OCI-LY1 (cell line): ENCODE measurements around the gene IL4R.

Experiments
- EZH2 ChIP-seq: fragments of 200-600 bp; sonication (generic), shearing (Covaris generic); IDR thresholded peaks from 2 replicates; pipeline ENCODE4 v1.8.0; 2017; ENCODE audit warnings: borderline replicate concordance, mixed run types, mild to moderate bottlenecking, antibody characterized with exemption, low read length, moderate library complexity, mixed read lengths
- TF ChIP-seq, protein P1 (sequence below): fragments of 200-600 bp; sonication (generic), shearing (Covaris generic); IDR thresholded peaks from 2 replicates; pipeline ENCODE4 v1.5.1; 2017; ENCODE audit warnings: mild to moderate bottlenecking, antibody characterized with exemption, low read length, moderate library complexity, mixed read lengths

GRCh38 chr16:27387724-27388123, 74.0 kb downstream of the IL4R start:
- no peak for TF ChIP-seq EZH2
- TF ChIP-seq, protein P1, sequence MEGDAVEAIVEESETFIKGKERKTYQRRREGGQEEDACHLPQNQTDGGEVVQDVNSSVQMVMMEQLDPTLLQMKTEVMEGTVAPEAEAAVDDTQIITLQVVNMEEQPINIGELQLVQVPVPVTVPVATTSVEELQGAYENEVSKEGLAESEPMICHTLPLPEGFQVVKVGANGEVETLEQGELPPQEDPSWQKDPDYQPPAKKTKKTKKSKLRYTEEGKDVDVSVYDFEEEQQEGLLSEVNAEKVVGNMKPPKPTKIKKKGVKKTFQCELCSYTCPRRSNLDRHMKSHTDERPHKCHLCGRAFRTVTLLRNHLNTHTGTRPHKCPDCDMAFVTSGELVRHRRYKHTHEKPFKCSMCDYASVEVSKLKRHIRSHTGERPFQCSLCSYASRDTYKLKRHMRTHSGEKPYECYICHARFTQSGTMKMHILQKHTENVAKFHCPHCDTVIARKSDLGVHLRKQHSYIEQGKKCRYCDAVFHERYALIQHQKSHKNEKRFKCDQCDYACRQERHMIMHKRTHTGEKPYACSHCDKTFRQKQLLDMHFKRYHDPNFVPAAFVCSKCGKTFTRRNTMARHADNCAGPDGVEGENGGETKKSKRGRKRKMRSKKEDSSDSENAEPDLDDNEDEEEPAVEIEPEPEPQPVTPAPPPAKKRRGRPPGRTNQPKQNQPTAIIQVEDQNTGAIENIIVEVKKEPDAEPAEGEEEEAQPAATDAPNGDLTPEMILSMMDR = no peak
